Measurements from ENCODE around the gene ATP5PB.

ATP5PB gene

GRCh38 chr1:111499026-111499785 is 49.9 kb downstream of the ATP5PB start:
- no peak for TF ChIP-seq POLR2AphosphoS5 (IDR thresholded peaks at IDR 0.05; ENCODE audit: low read depth, low read length)
- TF ChIP-seq TAF1 (IDR thresholded peaks at IDR 0.05; ENCODE audit: borderline replicate concordance, low read depth, low read length) = no peak
- TF ChIP-seq POLR2A (IDR thresholded peaks at IDR 0.05; ENCODE audit: low read depth, low read length) = no peak
- FAIRE-seq (no peak), DNase-seq (ENCODE audit: insufficient read length) (no peak)

GRCh38 chr1:111501645-111502044 is 52.4 kb downstream of the ATP5PB start:
- no peak for FAIRE-seq
- no peak for TF ChIP-seq POLR2A (IDR thresholded peaks at IDR 0.05; ENCODE audit: low read depth, low read length)
- TF ChIP-seq TAF1 (IDR thresholded peaks at IDR 0.05; ENCODE audit: borderline replicate concordance, low read depth, low read length) = no peak
- no peak for DNase-seq (ENCODE audit: insufficient read length)

GRCh38 chr1:111503585-111504060 is 54.4 kb downstream of the ATP5PB start, which contains the start of the genes ADORA3 and TMIGD3:
Gene ADORA3 (minus strand): TSS chr1:111503633. CDS start chr1:111503354, 279 bp downstream.
Gene TMIGD3 (minus strand): TSS chr1:111503633. CDS start chr1:111503354, 279 bp downstream.
- FAIRE-seq (no peak), DNase-seq (ENCODE audit: insufficient read length) (no peak)
- TF ChIP-seq POLR2A (IDR thresholded peaks at IDR 0.05; ENCODE audit: low read depth, low read length) (no peak), POLR2AphosphoS5 (IDR thresholded peaks at IDR 0.05; ENCODE audit: low read depth, low read length) (no peak), TAF1 (IDR thresholded peaks at IDR 0.05; ENCODE audit: borderline replicate concordance, low read depth, low read length) (no peak)

GRCh38 chr1:111504097-111504496 is 54.8 kb downstream of the ATP5PB start:
- DNase-seq (ENCODE audit: insufficient read length) (no peak), FAIRE-seq (peak; percentile 46)
- no peak for TF ChIP-seq TAF1 (IDR thresholded peaks at IDR 0.05; ENCODE audit: borderline replicate concordance, low read depth, low read length)
- TF ChIP-seq POLR2AphosphoS5 (IDR thresholded peaks at IDR 0.05; ENCODE audit: low read depth, low read length) = no peak
- TF ChIP-seq POLR2A (IDR thresholded peaks at IDR 0.05; ENCODE audit: low read depth, low read length) = no peak

- TF ChIP-seq POLR2AphosphoS5 (IDR thresholded peaks at IDR 0.05; ENCODE audit: low read depth, low read length) (peak; percentile 56), TAF1 (IDR thresholded peaks at IDR 0.05; ENCODE audit: borderline replicate concordance, low read depth, low read length) (no peak), POLR2A (IDR thresholded peaks at IDR 0.05; ENCODE audit: low read depth, low read length) (peak; percentile 72; the same call in 1 of the 2 replicates)
- FAIRE-seq (peak; percentile 56), DNase-seq (ENCODE audit: insufficient read length) (no peak)
These were observed 56.4 kb downstream of the ATP5PB start for GRCh38 chr1:111505641-111506119.

GRCh38 chr1:111506561-111506960 is 57.3 kb downstream of the ATP5PB start:
- DNase-seq (ENCODE audit: insufficient read length) (no peak), FAIRE-seq (peak; percentile 27)
- TF ChIP-seq POLR2A (IDR thresholded peaks at IDR 0.05; ENCODE audit: low read depth, low read length) (no peak), TAF1 (IDR thresholded peaks at IDR 0.05; ENCODE audit: borderline replicate concordance, low read depth, low read length) (no peak), POLR2AphosphoS5 (IDR thresholded peaks at IDR 0.05; ENCODE audit: low read depth, low read length) (no peak)

- FAIRE-seq = no peak
- peak; percentile 41 for DNase-seq (ENCODE audit: insufficient read length)
- TF ChIP-seq TAF1 (IDR thresholded peaks at IDR 0.05; ENCODE audit: borderline replicate concordance, low read depth, low read length) (peak; percentile 60; the same call in 1 of the 2 replicates), POLR2A (IDR thresholded peaks at IDR 0.05; ENCODE audit: low read depth, low read length) (peak; percentile 49; the same call in 1 of the 2 replicates), POLR2AphosphoS5 (IDR thresholded peaks at IDR 0.05; ENCODE audit: low read depth, low read length) (0 out of 2 replicates have a peak, but pooled peaks have one; percentile 19)
These were observed 58.3 kb downstream of the ATP5PB start for GRCh38 chr1:111507411-111508201.

- TF ChIP-seq POLR2AphosphoS5 (IDR thresholded peaks at IDR 0.05; ENCODE audit: low read depth, low read length) (no peak), POLR2A (IDR thresholded peaks at IDR 0.05; ENCODE audit: low read depth, low read length) (no peak), TAF1 (IDR thresholded peaks at IDR 0.05; ENCODE audit: borderline replicate concordance, low read depth, low read length) (no peak)
- FAIRE-seq (no peak), DNase-seq (ENCODE audit: insufficient read length) (no peak)
These were observed 60.7 kb downstream of the ATP5PB start for GRCh38 chr1:111509997-111510375.

GRCh38 chr1:111511370-111511769 is 62.1 kb downstream of the ATP5PB start:
- FAIRE-seq (no peak), DNase-seq (ENCODE audit: insufficient read length) (no peak)
- TF ChIP-seq POLR2AphosphoS5 (IDR thresholded peaks at IDR 0.05; ENCODE audit: low read depth, low read length) (no peak), TAF1 (IDR thresholded peaks at IDR 0.05; ENCODE audit: borderline replicate concordance, low read depth, low read length) (no peak), POLR2A (IDR thresholded peaks at IDR 0.05; ENCODE audit: low read depth, low read length) (no peak)
